ENCODE data around the gene SNN. TPM values are rescaled to one million over a fixed set of nuclear protein-coding genes. Genes with fewer than 3 reads are reported as not detected.

Gene SNN
- total RNA-seq, 4 donors from 2014 or later, result 25.9 to 52.2 (median 41.9) TPM

DNA sequence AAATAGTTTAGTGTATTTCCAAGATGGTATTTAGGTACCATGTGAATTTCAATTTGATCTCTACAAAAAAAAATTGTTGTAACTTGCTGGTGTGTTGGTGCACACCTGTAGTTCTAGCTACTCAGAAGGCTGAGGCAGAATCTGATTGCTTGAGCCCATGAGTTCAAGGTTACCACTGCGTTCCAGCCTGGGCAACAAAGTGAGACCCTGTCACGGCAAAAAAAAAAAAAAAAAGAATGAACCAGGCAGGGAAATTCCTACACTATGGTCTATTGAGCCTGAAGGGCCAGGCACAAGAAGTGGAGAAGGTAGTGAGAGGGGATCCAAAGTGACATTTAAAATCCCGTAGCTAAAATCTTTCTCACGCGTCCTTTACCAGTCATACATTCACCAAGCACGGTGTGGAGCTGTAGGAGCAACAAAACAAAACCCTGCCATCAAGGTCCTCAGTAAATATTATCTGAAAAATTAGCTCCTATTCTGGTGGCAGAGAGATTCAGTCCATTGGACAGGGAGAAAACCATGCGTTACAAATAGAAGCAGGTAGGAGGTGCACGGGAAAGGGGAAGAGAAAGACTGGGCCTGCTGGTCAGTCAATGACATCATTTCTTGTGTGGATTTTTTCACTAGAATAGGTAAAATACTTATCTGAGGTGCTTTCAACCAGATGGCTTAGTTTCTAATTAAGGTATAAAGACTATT is 47.1 kb downstream of the SNN start:
- DNase-seq (ENCODE audit: low spot score) (no peak), ATAC-seq (ENCODE audit: low FRiP score) (no peak)
- TF ChIP-seq, protein P1, sequence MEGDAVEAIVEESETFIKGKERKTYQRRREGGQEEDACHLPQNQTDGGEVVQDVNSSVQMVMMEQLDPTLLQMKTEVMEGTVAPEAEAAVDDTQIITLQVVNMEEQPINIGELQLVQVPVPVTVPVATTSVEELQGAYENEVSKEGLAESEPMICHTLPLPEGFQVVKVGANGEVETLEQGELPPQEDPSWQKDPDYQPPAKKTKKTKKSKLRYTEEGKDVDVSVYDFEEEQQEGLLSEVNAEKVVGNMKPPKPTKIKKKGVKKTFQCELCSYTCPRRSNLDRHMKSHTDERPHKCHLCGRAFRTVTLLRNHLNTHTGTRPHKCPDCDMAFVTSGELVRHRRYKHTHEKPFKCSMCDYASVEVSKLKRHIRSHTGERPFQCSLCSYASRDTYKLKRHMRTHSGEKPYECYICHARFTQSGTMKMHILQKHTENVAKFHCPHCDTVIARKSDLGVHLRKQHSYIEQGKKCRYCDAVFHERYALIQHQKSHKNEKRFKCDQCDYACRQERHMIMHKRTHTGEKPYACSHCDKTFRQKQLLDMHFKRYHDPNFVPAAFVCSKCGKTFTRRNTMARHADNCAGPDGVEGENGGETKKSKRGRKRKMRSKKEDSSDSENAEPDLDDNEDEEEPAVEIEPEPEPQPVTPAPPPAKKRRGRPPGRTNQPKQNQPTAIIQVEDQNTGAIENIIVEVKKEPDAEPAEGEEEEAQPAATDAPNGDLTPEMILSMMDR (IDR thresholded peaks at IDR 0.05), result no peak

DNA sequence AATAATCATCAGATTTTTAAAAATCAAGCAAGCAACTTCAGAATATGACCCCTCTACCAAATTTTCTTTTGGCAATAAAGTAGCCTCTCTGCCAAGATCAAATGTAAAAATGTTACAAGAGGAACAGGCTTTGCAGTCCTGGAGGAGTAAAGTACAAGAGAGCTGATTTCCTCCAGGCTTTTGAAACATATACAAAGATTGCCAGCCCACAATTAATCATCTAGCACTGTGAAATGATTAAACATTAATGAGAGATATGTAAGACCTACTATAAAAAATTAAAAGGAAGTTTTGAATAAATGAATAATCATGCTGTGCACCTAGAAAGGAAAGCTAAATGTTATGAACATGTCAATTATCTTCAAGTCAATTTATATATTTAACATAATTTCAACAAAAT is 48.1 kb downstream of the SNN start:
- ATAC-seq (ENCODE audit: low FRiP score), result no peak
- DNase-seq (ENCODE audit: low spot score), result no peak
- TF ChIP-seq, protein P1 (IDR thresholded peaks at IDR 0.05), result no peak

DNA sequence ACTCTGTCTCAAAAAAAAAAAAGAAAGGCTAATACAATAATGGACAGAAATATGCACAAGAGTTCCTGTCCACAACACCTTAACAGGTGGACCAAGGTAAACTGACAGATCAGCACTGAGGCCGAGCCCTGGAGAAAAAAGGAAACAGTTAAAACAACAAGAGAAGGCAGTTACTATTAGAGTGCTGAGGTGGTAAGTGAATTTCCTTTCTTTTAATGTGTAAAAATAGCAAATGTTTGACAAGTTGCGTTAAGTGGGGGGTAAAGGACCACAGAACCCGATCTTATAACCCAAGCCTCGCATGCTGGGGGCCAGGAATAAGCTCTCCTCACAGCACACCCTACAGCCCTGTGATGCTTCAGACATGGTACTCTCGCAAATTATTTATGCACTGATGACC is 49.6 kb downstream of the SNN start:
- ATAC-seq (ENCODE audit: low FRiP score) (no peak), DNase-seq (ENCODE audit: low spot score) (no peak)
- TF ChIP-seq, protein P1 (IDR thresholded peaks at IDR 0.05), result no peak

DNA sequence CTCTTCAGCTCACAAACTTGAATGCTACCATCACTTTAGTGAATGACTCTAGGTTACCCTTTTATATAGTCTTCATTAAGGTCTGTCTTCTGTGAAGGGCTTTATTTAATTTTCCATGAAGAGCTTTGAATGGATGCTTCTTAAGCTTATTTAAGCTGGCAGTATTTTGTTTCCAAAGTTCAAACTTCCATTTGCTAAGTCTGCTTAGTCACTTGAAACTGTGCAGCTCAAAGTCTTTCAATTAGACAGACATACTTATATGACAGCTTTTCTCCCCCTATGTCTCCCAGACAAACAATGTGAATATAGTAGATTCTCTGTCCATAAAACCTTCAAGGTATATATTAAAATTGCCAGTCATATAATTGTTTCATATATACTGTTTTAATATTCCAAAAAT is 50.9 kb downstream of the SNN start:
- DNase-seq (ENCODE audit: low spot score) (no peak), ATAC-seq (ENCODE audit: low FRiP score) (no peak)
- TF ChIP-seq, protein P1 (IDR thresholded peaks at IDR 0.05), result no peak

DNA sequence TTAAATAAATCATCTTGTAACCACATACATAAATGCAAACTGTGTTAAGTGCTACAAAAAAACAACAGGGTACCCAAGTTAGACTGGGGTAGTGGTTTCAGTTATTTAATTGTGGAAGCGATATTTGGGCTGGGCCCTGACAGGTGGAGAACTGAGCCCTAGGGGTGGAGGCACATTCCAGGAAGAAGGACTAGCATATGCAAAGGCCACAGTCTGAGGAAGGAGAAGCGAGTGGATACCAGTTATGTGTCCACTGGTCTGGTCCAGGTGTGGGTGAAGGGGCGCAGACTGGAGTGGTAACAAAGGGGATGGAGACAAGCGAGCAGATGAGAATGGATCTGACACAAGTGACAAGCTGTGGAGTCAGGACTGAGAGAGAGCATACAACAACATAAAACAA is 51.5 kb downstream of the SNN start:
- no peak for ATAC-seq (ENCODE audit: low FRiP score)
- TF ChIP-seq, protein P1 (IDR thresholded peaks at IDR 0.05), result no peak
- no peak for DNase-seq (ENCODE audit: low spot score)

DNA sequence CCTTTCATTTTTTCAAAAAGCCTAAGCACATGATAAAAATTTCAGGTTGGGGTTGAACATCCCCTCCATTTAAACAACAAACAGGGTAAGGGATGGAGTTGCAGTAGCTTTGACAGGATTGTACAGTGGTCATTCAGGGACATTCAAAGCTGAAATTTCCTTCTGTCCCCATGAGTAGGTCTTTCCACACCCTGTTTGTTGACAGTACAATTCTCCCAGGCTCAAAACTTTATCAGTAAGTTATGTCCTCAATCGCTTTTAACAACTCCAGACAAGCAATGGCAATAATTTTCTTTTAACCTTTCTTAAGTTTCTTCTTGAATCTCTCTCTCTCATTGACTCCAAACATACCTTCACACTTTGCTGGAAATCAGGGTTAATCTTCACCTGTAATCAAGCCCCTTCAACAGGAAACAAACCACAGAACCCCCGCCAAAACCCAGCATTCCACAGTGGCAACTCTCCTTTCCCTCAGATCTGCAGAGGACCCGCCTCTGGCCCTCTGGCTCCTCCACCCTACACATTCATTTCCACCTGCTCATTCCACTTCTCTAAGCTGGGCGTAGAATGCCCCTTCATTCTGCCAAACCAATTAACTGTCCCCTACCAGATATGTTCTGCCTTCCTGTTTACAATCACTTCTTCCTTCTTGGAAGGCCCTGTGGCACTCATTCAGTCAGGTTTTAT is 53.7 kb downstream of the SNN start:
- DNase-seq (ENCODE audit: low spot score) (no peak), ATAC-seq (ENCODE audit: low FRiP score) (no peak)
- TF ChIP-seq, protein P1 (IDR thresholded peaks at IDR 0.05), result no peak

DNA sequence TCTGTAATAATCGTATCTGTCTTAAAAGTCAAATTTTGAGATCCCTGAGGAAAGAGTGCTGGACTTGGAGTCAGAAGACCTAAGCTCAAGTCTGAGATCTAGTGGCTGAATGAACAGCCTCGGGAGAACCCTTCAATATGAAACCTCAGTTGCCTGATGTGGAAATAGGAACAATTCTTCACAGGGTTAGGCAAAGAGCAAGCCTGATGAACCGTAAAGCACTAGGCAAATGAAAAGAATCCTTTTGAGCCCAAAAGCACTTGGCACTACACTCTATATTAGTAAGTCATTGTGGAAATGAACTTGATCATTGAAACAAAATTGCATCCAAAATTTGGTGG is 54.2 kb downstream of the SNN start:
- ATAC-seq (ENCODE audit: low FRiP score) (no peak), DNase-seq (ENCODE audit: low spot score) (no peak)

More for the DNA sequence above, 54.2 kb downstream of the SNN start:
- TF ChIP-seq, protein P1 (IDR thresholded peaks at IDR 0.05), result no peak
